Mucosa of rectum (tissue), 2 donors: ENCODE measurements around the gene AGO3.
"Not testable (repeated sequence)": the region's sequence is repeated elsewhere in the genome, so short reads cannot be mapped to it uniquely, and the experiment has no call there.

Source experiments
- H3K27ac ChIP-seq, 2 donors: one replicate each; pipeline ENCODE4 v1.7.0; 2013; ENCODE audit warnings: inconsistent platforms in 2 of 2, low read depth in 2 of 2, low read length in 2 of 2
- H3K27me3 ChIP-seq, 2 donors: one replicate each; pipeline ENCODE4 v1.7.0; 2013; ENCODE audit warnings: low read length in 2 of 2; ENCODE audit not compliant: control insufficient read depth in 2 of 2, insufficient read depth in 2 of 2
- H3K36me3 ChIP-seq, 2 donors: one replicate each; pipeline ENCODE4 v1.7.0; 2013; ENCODE audit warnings: low read length in 2 of 2; ENCODE audit not compliant: control insufficient read depth in 2 of 2, insufficient read depth in 2 of 2
- H3K4me1 ChIP-seq, 2 donors: one replicate each; pipeline ENCODE4 v1.7.0; 2013; ENCODE audit warnings: low read length in 2 of 2, mild to moderate bottlenecking in 1 of 2; ENCODE audit not compliant: control insufficient read depth in 2 of 2, insufficient read depth in 2 of 2
- H3K4me3 ChIP-seq, 2 donors: one replicate each; pipeline ENCODE4 v1.7.0; 2013; ENCODE audit warnings: low read length in 2 of 2
- H3K9ac ChIP-seq, 2 donors: one replicate each; pipeline ENCODE4 v1.7.0; 2013; ENCODE audit warnings: low read length in 2 of 2, low read depth in 1 of 2, mild to moderate bottlenecking in 1 of 2
- H3K9me3 ChIP-seq, 2 donors: one replicate each; pipeline ENCODE4 v1.7.0; 2013; ENCODE audit warnings: low read length in 2 of 2; ENCODE audit not compliant: control insufficient read depth in 2 of 2
- donor health status: healthy.
- donor health status: Normal muscosa, but diverticular disease.

AGO3 gene

DNA sequence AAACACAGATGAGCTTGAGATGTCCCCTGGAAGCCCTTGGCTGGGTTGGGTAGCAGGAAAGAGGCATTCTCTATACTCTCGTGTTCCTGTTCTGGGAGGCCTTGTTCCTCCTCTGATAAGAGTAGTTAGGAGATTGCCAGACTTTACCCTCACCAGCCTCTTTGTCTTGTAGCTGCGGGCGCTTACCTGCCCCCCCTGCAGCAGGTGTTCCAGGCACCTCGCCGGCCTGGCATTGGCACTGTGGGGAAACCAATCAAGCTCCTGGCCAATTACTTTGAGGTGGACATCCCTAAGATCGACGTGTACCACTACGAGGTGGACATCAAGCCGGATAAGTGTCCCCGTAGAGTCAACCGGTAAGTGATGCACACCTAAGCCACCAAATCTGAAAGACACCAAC, 42.6 kb upstream of the AGO3 start:
- H3K9me3 ChIP-seq: no peaks in the 10 kb centered on the region
- H3K36me3 ChIP-seq: peaks cover 16 to 18% of the 10 kb centered on the region in 2 donors
- H3K4me1 ChIP-seq: peaks cover 15 to 22% of the 10 kb centered on the region in 2 donors
- H3K27ac ChIP-seq: no peak overlapping the region
- no peak overlapping the region for H3K4me3 ChIP-seq
- H3K9ac ChIP-seq: no peak overlapping the region
- no peaks in the 10 kb centered on the region for H3K27me3 ChIP-seq

DNA sequence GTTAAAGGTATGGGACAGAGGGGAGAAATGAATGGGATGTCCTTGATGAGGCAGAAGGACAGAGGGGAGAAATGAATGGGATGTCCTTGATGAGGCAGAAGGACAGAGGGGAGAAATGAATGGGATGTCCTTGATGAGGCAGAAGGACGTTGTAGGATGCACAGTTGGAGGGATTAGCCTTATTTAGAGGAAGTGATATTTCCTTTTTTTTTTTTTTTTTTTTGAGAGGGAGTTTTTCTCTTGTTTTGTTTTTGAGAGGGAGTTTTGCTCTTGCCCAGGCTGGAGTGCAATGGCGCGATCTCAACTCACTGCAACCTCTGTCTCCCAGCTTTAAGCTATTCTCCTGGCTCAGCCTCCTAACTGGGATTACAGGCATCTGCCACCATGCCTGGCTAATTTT, 41.9 kb upstream of the AGO3 start:
- not testable (repeated sequence) for H3K4me3 ChIP-seq, H3K9ac ChIP-seq, H3K27ac ChIP-seq, H3K9me3 ChIP-seq, H3K27me3 ChIP-seq
- Histone ChIP-seq H3K36me3 (peaks cover 22 to 26% of the 10 kb centered on the region in 2 donors), H3K4me1 (peaks cover 15 to 22% of the 10 kb centered on the region in 2 donors)

- H3K27me3 ChIP-seq: no peaks in the 10 kb centered on the region
- H3K4me1 ChIP-seq: no peaks in the 10 kb centered on the region
- H3K9me3 ChIP-seq: no peaks in the 10 kb centered on the region
- no peak overlapping the region for H3K4me3 ChIP-seq
- no peak overlapping the region for H3K27ac ChIP-seq
- H3K9ac ChIP-seq: no peak overlapping the region
- H3K36me3 ChIP-seq: peaks cover 40 to 45% of the 10 kb centered on the region in 2 donors
Observed at GRCh38 chr1:35893051-35893879, 37.6 kb upstream of the AGO3 start.

GRCh38 chr1:35894183-35894582, 36.7 kb upstream of the AGO3 start:
- Histone ChIP-seq H3K27ac (no peak overlapping the region), H3K9ac (no peak overlapping the region), H3K36me3 (peaks cover 42 to 48% of the 10 kb centered on the region in 2 donors), H3K4me3 (no peak overlapping the region), H3K27me3 (no peaks in the 10 kb centered on the region), H3K4me1 (no peaks in the 10 kb centered on the region), H3K9me3 (no peaks in the 10 kb centered on the region)

GRCh38 chr1:35894656-35895055, 36.2 kb upstream of the AGO3 start:
- H3K27me3 ChIP-seq: no peaks in the 10 kb centered on the region
- H3K9me3 ChIP-seq: no peaks in the 10 kb centered on the region
- no peak overlapping the region for H3K9ac ChIP-seq
- no peaks in the 10 kb centered on the region for H3K4me1 ChIP-seq
- H3K4me3 ChIP-seq: no peak overlapping the region
- H3K36me3 ChIP-seq: peaks cover 42 to 50% of the 10 kb centered on the region in 2 donors
- H3K27ac ChIP-seq: no peak overlapping the region

GRCh38 chr1:35899941-35900340, 31.0 kb upstream of the AGO3 start:
- Histone ChIP-seq H3K27ac (no peak overlapping the region), H3K4me1 (no peaks in the 10 kb centered on the region), H3K27me3 (no peaks in the 10 kb centered on the region), H3K4me3 (no peak overlapping the region), H3K9ac (no peak overlapping the region), H3K9me3 (no peaks in the 10 kb centered on the region), H3K36me3 (peaks cover 24 to 42% of the 10 kb centered on the region in 2 donors)

- Histone ChIP-seq H3K9ac (no peak overlapping the region), H3K4me3 (no peak overlapping the region), H3K27me3 (no peaks in the 10 kb centered on the region), H3K4me1 (no peaks in the 10 kb centered on the region), H3K36me3 (peaks cover 21 to 43% of the 10 kb centered on the region in 2 donors), H3K9me3 (no peaks in the 10 kb centered on the region), H3K27ac (no peak overlapping the region)
Observed at GRCh38 chr1:35901235-35901634, 29.7 kb upstream of the AGO3 start.

DNA sequence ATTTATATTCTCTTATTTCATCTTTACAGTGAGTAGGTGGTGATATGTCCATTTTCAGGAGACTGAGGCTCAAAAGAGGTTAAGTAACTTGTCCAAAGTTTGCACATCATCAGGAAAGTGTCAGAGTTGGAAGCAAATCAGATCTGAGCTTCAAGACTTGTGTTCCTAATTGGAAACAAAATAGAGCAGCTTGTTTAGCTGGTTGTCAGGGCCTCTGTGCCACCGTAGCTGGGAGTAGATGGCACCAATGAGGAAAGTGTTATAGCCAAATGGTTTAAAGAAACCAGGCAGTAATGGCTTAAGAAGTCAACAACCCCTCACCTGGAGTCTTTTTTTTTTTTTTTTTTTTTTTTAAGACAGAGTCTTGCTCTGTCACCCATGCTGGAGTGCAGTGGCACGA, 28.2 kb upstream of the AGO3 start:
- H3K27ac ChIP-seq: no peak overlapping the region
- no peaks in the 10 kb centered on the region for H3K27me3 ChIP-seq
- H3K36me3 ChIP-seq: peaks cover 31 to 55% of the 10 kb centered on the region in 2 donors
- H3K9ac ChIP-seq: no peak overlapping the region
- no peaks in the 10 kb centered on the region for H3K4me1 ChIP-seq
- no peaks in the 10 kb centered on the region for H3K9me3 ChIP-seq
- H3K4me3 ChIP-seq: no peak overlapping the region

GRCh38 chr1:35914717-35915116, 16.2 kb upstream of the AGO3 start:
- no peaks in the 10 kb centered on the region for H3K4me1 ChIP-seq
- H3K27ac ChIP-seq: no peak overlapping the region
- peaks cover 61 to 78% of the 10 kb centered on the region in 2 donors for H3K36me3 ChIP-seq
- no peaks in the 10 kb centered on the region for H3K27me3 ChIP-seq
- no peak overlapping the region for H3K9ac ChIP-seq
- no peak overlapping the region for H3K4me3 ChIP-seq
- H3K9me3 ChIP-seq: no peaks in the 10 kb centered on the region

DNA sequence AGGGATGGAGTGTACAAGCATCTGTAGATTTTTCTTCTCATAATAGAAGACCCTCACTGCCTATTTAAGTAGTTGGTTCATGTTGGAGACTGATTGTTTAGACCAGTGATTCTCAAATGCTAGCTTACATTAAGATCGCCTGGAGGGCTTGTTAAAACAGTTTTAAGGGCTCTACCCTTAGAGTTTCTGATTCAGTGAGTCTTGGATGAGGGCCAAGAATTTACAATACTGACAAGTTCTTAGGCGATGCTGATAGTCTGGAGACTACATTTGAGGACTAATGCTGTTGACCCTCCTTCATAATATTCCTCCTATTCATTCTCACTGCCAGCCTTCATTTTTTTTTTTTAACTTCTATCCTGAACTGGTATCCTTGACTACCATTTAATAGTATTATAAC, 15.2 kb upstream of the AGO3 start:
- no peaks in the 10 kb centered on the region for H3K9me3 ChIP-seq
- no peaks in the 10 kb centered on the region for H3K4me1 ChIP-seq
- H3K36me3 ChIP-seq: peaks cover 66 to 77% of the 10 kb centered on the region in 2 donors
- no peaks in the 10 kb centered on the region for H3K27me3 ChIP-seq
- no peak overlapping the region for H3K27ac ChIP-seq
- H3K4me3 ChIP-seq: no peak overlapping the region
- no peak overlapping the region for H3K9ac ChIP-seq
